GM21825 (cell line): ENCODE results near the gene CEP152.

ENCODE experiments used
- ATAC-seq: cut with Tn5 transposase; IDR thresholded peaks from one replicate; pipeline ENCODE4 v1.9.1; 2021; ENCODE audit warnings: mild to moderate bottlenecking, moderate library complexity; ENCODE audit not compliant: unreplicated experiment

CEP152 gene

GRCh38 chr15:48778331-48778730 is 32.5 kb downstream of the CEP152 start:
- no peak for ATAC-seq

GRCh38 chr15:48777645-48778330 is 33.1 kb downstream of the CEP152 start:
- no peak for ATAC-seq

GRCh38 chr15:48775546-48775945 is 35.3 kb downstream of the CEP152 start:
- no peak for ATAC-seq

- ATAC-seq, result no peak
Observed at GRCh38 chr15:48774484-48774883, 36.4 kb downstream of the CEP152 start.

- ATAC-seq, result no peak
Observed at GRCh38 chr15:48766196-48766595, 44.7 kb downstream of the CEP152 start.

GRCh38 chr15:48765022-48765421 is 45.8 kb downstream of the CEP152 start:
- no peak for ATAC-seq

- ATAC-seq, result no peak
Observed at GRCh38 chr15:48761393-48762158, 49.3 kb downstream of the CEP152 start.

GRCh38 chr15:48759921-48760320 is 50.9 kb downstream of the CEP152 start:
- no peak for ATAC-seq

GRCh38 chr15:48757661-48758060 is 53.2 kb downstream of the CEP152 start:
- no peak for ATAC-seq

GRCh38 chr15:48754011-48754410 is 56.9 kb downstream of the CEP152 start:
- ATAC-seq, result no peak

GRCh38 chr15:48751595-48751994 is 59.3 kb downstream of the CEP152 start:
- no peak for ATAC-seq

- ATAC-seq, result no peak
Observed at GRCh38 chr15:48748535-48748934, 62.3 kb downstream of the CEP152 start.

- ATAC-seq, result no peak
Observed at GRCh38 chr15:48733615-48734014, 77.3 kb downstream of the CEP152 start.

- ATAC-seq, result no peak
Observed at GRCh38 chr15:48730506-48730905, 80.4 kb downstream of the CEP152 start.

- no peak for ATAC-seq
Observed at GRCh38 chr15:48723969-48724368, 86.9 kb downstream of the CEP152 start.

- ATAC-seq, result no peak
Observed at GRCh38 chr15:48722764-48723661, 87.9 kb downstream of the CEP152 start.

- ATAC-seq, result no peak
Observed at GRCh38 chr15:48721061-48721810, 89.6 kb downstream of the CEP152 start.

GRCh38 chr15:48720646-48721045 is 90.2 kb downstream of the CEP152 start:
- ATAC-seq, result no peak

- ATAC-seq, result no peak
Observed at GRCh38 chr15:48719668-48720067, 91.2 kb downstream of the CEP152 start.

- no peak for ATAC-seq
Observed at GRCh38 chr15:48718646-48719045, 92.2 kb downstream of the CEP152 start.

- ATAC-seq, result no peak
Observed at GRCh38 chr15:48717458-48717857, 93.4 kb downstream of the CEP152 start.
